COLO829 (cell line): Measurements from ENCODE around the gene CDH5.

Experiments used
- DNase-seq: peaks from one replicate; pipeline ENCODE4 v3.0.0; 2012; ENCODE audit warnings: low spot score

CDH5 gene

GRCh38 chr16:66374176-66374575, 7.7 kb downstream of the CDH5 start:
- no peak for DNase-seq

- DNase-seq, result no peak
Measured at GRCh38 chr16:66375451-66375850, 9.0 kb downstream of the CDH5 start.

- DNase-seq, result no peak
Measured at GRCh38 chr16:66376114-66376513, 9.6 kb downstream of the CDH5 start.

GRCh38 chr16:66376577-66377305, 10.2 kb downstream of the CDH5 start:
- DNase-seq, result no peak

GRCh38 chr16:66377324-66377723, 10.8 kb downstream of the CDH5 start:
- DNase-seq, result no peak

- no peak for DNase-seq
Measured at GRCh38 chr16:66378741-66379570, 12.5 kb downstream of the CDH5 start.

- no peak for DNase-seq
Measured at GRCh38 chr16:66379571-66379941, 13.1 kb downstream of the CDH5 start.

- no peak for DNase-seq
Measured at GRCh38 chr16:66380421-66380820, 13.9 kb downstream of the CDH5 start.

DNA sequence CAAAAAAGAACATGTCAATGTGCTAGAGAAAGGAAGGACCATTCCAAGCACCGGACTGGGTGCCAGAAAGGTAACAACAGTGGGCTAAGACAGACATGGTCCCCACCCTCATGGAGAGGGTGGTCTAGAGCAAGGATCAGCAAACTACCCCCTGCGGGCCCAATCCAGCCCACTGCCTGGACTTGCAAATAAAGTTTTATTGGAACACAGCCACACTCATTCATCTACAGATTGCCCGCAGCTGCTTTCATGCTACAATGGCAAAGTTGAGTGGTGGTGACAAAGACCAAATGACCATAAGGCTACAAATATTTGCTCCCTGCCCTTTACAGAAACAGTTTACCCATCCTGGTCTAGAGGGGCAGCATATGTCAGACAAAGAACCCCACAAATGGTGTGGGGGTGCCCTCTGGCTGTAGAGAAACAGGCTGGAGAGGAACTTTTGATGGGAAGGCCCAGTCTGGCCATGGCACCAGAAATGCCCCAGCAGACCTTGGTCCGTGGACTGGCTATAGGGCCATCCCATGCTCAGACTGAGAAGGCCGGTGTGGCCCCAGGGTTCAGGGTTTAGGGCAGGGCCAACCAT, 15.2 kb downstream of the CDH5 start:
- DNase-seq, result no peak

DNA sequence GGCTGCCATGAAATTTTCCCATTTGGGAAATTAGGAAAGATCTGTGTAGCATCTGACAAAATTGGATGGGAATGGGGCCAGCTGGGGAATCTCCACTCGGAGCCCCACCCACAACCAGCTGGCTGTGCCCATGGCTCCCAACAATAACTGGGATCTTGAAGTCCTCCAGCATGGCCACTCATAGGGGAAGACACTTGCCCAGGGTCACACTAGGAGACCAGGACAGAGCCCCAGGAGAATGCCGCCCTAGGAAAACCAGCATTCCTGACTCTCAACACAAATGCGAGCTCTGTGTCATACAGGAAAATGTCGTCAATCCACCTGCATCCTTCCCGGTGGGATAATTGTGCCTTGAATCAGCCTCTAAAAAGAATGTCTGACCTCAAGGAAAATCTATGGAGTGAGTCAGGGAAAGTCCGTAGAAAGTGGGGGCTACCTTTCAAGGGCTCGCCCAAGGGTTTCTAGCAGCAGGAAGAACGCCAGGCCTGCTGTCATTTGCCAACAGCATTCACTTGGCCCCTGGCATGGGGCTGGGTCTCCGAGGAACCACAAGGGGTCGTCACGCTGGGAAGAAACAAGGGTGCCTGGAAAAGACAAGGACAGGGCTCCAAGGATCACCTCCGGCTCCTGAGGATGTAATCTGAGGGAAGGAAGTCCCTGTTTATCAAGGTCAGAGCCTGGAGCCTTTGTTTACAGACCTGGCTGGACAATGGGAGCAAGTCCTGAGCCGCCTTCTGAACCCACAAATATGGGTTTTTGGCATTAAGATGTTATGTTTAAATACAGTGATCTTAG, 15.9 kb downstream of the CDH5 start:
- DNase-seq, result no peak

DNA sequence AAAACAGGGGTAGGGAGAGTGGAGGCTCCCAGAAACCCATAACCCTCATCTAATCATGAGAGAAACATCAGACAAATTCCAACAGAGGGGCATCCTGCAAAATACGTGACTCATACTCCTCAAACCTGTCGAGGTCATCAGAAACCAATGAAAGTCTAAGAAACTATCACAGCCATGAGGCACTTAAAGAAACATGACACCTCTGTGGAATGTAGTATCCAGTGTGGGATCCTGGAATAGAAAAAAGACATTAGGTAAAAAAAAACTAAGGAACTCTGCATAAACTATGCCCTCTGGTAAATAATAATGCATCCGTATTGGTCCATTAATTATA, 16.4 kb downstream of the CDH5 start:
- DNase-seq, result peak; percentile 13

- DNase-seq, result no peak
Measured at GRCh38 chr16:66383551-66383950, 17.1 kb downstream of the CDH5 start.

DNA sequence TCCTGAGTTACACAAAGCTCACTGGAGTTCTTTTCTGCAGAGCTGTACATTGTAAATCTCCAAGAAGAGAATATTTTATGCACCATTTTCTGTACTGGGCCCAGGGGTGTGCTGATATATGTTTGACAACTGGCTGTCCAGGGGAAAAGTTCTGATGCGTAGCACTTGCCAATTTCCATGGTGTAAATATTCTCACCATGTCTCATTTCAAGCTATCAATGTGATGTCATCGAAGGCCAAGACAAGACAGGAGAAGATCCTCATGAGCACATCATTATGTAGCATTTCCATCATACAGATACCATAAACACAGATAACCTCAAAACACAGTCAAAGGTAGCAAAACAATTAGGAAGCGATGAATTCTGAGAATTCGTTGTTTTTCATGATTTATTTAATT, 18.9 kb downstream of the CDH5 start:
- no peak for DNase-seq

GRCh38 chr16:66386629-66387622, 20.4 kb downstream of the CDH5 start:
- DNase-seq, result no peak

GRCh38 chr16:66387817-66388332, 21.4 kb downstream of the CDH5 start:
- no peak for DNase-seq

GRCh38 chr16:66388350-66389139, 22.1 kb downstream of the CDH5 start:
- no peak for DNase-seq

DNA sequence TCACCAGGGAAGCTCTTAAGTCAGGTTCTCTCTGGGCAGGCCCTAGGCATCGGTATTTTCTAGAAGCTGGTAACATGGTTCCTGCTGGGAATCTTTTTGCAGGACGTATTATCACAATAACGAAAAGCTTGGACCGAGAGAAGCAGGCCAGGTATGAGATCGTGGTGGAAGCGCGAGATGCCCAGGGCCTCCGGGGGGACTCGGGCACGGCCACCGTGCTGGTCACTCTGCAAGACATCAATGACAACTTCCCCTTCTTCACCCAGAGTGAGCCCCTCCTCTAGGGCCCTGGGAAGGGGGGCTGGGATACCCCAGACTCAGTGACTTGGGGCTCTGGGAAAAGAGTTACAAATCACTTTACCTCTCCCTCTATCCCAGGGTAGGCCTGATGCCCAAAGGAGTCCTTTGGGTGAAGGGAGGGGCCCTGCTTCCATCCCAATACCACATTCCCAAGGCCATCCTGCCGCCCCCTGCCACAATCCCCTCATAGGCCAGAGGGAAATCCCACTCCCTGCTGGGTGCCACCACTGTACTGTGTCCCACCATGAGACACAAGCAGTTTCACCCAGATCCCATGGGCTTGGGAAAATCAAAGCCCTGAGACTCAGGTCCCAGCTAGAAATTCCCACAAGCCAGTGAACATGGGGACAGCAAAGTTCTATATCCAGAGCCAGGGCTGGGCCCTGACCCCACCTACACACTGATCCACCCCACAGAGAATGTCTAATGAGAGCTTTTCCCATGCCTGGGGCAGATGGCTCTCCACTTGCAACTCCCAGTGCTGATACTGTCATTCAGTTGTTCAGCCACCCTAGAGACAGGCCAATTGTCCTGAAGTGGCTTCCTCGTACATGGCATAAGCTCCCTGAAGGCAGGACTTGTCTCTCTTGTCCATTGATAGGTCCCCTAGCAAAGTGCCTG, 23.0 kb downstream of the CDH5 start:
- no peak for DNase-seq

DNA sequence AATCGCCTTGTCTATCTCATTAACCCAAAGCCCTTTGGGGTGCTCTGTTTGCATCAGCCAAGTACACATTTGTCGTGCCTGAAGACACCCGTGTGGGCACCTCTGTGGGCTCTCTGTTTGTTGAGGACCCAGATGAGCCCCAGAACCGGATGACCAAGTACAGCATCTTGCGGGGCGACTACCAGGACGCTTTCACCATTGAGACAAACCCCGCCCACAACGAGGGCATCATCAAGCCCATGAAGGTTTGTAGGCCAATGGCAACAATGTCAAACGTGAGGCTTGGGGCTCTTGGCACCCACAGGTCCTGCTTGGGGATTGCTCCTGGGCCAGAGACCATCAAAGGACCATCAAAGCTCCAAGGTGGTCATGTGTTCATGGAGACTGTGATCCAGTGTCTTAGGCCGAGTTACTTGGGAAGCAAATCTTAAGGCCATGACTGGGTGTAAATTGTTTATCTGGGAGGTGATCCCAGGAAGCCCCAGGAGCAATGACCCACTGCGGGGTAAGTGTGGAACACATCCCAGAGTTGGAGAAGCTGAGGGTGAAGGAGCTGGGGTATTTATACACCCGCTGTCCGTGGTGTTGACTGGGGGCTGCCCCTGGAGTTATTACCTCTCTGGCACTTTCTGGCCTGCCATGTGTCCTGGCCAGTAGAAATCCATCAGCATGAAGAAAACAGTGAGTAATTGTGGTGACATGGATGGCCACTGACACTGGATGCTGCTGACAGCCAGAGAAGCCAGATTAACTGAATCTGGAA, 24.0 kb downstream of the CDH5 start:
- DNase-seq, result no peak
